ENCODE results near the gene NDE1.

Gene NDE1

GRCh38 chr16:15772579-15773293 lies 122.7 kb downstream of the NDE1 start:
- no peak for DNase-seq

- no peak for DNase-seq
Measured at GRCh38 chr16:15773968-15774367, 123.9 kb downstream of the NDE1 start.

GRCh38 chr16:15775209-15775608 lies 125.2 kb downstream of the NDE1 start:
- DNase-seq, result no peak

- DNase-seq, result no peak
Measured at GRCh38 chr16:15775663-15776304, 125.7 kb downstream of the NDE1 start.

All from COR-L47 (cell line).